HG03196 (cell line): ENCODE data around the gene LETM1.
A peak's percentile ranks its signal among the peaks of the same experiment; 100 is the strongest.

Experiments used
- ATAC-seq: cut with Tn5 transposase; IDR thresholded peaks from one replicate; pipeline ENCODE4 v1.9.1; 2021; ENCODE audit not compliant: unreplicated experiment

The LETM1 gene

GRCh38 chr4:1856071-1856942 lies at the start of gene LETM1:
TSS of gene LETM1 (minus strand) at chr4:1856156. CDS start at chr4:1855950, 206 bp downstream.
- peak; percentile 88 for ATAC-seq

- ATAC-seq = no peak
Observed at GRCh38 chr4:1904042-1904441, 48.1 kb upstream of the LETM1 start.

GRCh38 chr4:1903035-1903434 lies 47.1 kb upstream of the LETM1 start:
- no peak for ATAC-seq

- no peak for ATAC-seq
Observed at GRCh38 chr4:1902243-1902642, 46.3 kb upstream of the LETM1 start.

- ATAC-seq = no peak
Observed at GRCh38 chr4:1901127-1901526, 45.2 kb upstream of the LETM1 start.

GRCh38 chr4:1900624-1901023 lies 44.7 kb upstream of the LETM1 start:
- ATAC-seq = no peak

GRCh38 chr4:1900087-1900433 lies 44.1 kb upstream of the LETM1 start:
- no peak for ATAC-seq

- peak; percentile 67 for ATAC-seq
Observed at GRCh38 chr4:1899149-1900086, 43.5 kb upstream of the LETM1 start.

- ATAC-seq = no peak
Observed at GRCh38 chr4:1898681-1899080, 42.7 kb upstream of the LETM1 start.

- no peak for ATAC-seq
Observed at GRCh38 chr4:1898007-1898406, 42.1 kb upstream of the LETM1 start.

GRCh38 chr4:1896658-1896991 lies 40.7 kb upstream of the LETM1 start:
- no peak for ATAC-seq

GRCh38 chr4:1895971-1896657 lies 40.2 kb upstream of the LETM1 start:
- ATAC-seq = no peak

GRCh38 chr4:1890979-1891570 lies 35.1 kb upstream of the LETM1 start:
- ATAC-seq = no peak

- no peak for ATAC-seq
Observed at GRCh38 chr4:1887052-1887451, 31.1 kb upstream of the LETM1 start.

- ATAC-seq = no peak
Observed at GRCh38 chr4:1885414-1885813, 29.5 kb upstream of the LETM1 start.

GRCh38 chr4:1883583-1883982 lies 27.6 kb upstream of the LETM1 start:
- no peak for ATAC-seq

- no peak for ATAC-seq
Observed at GRCh38 chr4:1882850-1883271, 26.9 kb upstream of the LETM1 start.

- ATAC-seq = no peak
Observed at GRCh38 chr4:1880332-1880731, 24.4 kb upstream of the LETM1 start.

GRCh38 chr4:1879485-1879884 lies 23.5 kb upstream of the LETM1 start:
- no peak for ATAC-seq

GRCh38 chr4:1874201-1874600 lies 18.2 kb upstream of the LETM1 start:
- no peak for ATAC-seq

- no peak for ATAC-seq
Observed at GRCh38 chr4:1873776-1874175, 17.8 kb upstream of the LETM1 start.
